MM.1S (cell line): Measurements from ENCODE around the gene SPIRE2.

ENCODE experiments used
- CTCF ChIP-seq: fragments of 300-600 bp; sonication (generic); IDR thresholded peaks from 2 replicates; pipeline ENCODE4 v1.5.1; 2016; ENCODE audit warnings: antibody characterized with exemption, low read length, mixed read lengths
- EZH2 ChIP-seq: fragments of 300-600 bp; sonication (generic); optimal IDR thresholded peaks from 2 replicates; pipeline ENCODE3; 2017; ENCODE audit warnings: low read depth, mild to moderate bottlenecking, antibody characterized with exemption, low read length, mixed read lengths
- EZH2phosphoT487 ChIP-seq: fragments of 300-600 bp; sonication (generic); IDR thresholded peaks from 2 replicates; pipeline ENCODE4 v1.6.1; 2018; ENCODE audit warnings: antibody characterized with exemption, low read length

GRCh38 chr16:89805136-89805905 lies 23.0 kb upstream of the SPIRE2 start:
- no peak for TF ChIP-seq EZH2
- no peak for TF ChIP-seq CTCF
- no peak for TF ChIP-seq EZH2phosphoT487
